ENCODE results near the gene CSTA.

CSTA gene

GRCh38 chr3:122324871-122325323, at the start of gene CSTA:
CSTA (plus strand) TSS chr3:122325248; CDS start chr3:122325293, 45 bp downstream.
- in situ Hi-C loops (cut with MboI; ENCODE audit: low sequenced_read_pairs, unreplicated experiment) = no loop called here
- TF ChIP-seq CTCF (IDR thresholded peaks at IDR 0.05; ENCODE audit: borderline replicate concordance, control extremely low read depth, extremely low read depth, insufficient read depth, missing control alignments) = no peak
- DNase-seq (ENCODE audit: low spot score) = no peak

- no peak for DNase-seq (ENCODE audit: low spot score)
- TF ChIP-seq CTCF (IDR thresholded peaks at IDR 0.05; ENCODE audit: borderline replicate concordance, control extremely low read depth, extremely low read depth, insufficient read depth, missing control alignments) = no peak
- in situ Hi-C loops (cut with MboI; ENCODE audit: low sequenced_read_pairs, unreplicated experiment) = no loop called here
Measured at GRCh38 chr3:122281891-122282290, 43.2 kb upstream of the CSTA start.

- in situ Hi-C loops (cut with MboI; ENCODE audit: low sequenced_read_pairs, unreplicated experiment) = no loop called here
- DNase-seq (ENCODE audit: low spot score) = no peak
- no peak for TF ChIP-seq CTCF (IDR thresholded peaks at IDR 0.05; ENCODE audit: borderline replicate concordance, control extremely low read depth, extremely low read depth, insufficient read depth, missing control alignments)
Measured at GRCh38 chr3:122283796-122284445, 41.1 kb upstream of the CSTA start.

- DNase-seq (ENCODE audit: low spot score) = no peak
- no peak for TF ChIP-seq CTCF (IDR thresholded peaks at IDR 0.05; ENCODE audit: borderline replicate concordance, control extremely low read depth, extremely low read depth, insufficient read depth, missing control alignments)
- in situ Hi-C loops (cut with MboI; ENCODE audit: low sequenced_read_pairs, unreplicated experiment) = no loop called here
Measured at GRCh38 chr3:122284486-122284885, 40.6 kb upstream of the CSTA start.

- in situ Hi-C loops (cut with MboI; ENCODE audit: low sequenced_read_pairs, unreplicated experiment) = no loop called here
- no peak for TF ChIP-seq CTCF (IDR thresholded peaks at IDR 0.05; ENCODE audit: borderline replicate concordance, control extremely low read depth, extremely low read depth, insufficient read depth, missing control alignments)
- no peak for DNase-seq (ENCODE audit: low spot score)
Measured at GRCh38 chr3:122294359-122294758, 30.7 kb upstream of the CSTA start.

- in situ Hi-C loops (cut with MboI; ENCODE audit: low sequenced_read_pairs, unreplicated experiment) = no loop called here
- DNase-seq (ENCODE audit: low spot score) = peak; percentile 36
- TF ChIP-seq CTCF (IDR thresholded peaks at IDR 0.05; ENCODE audit: borderline replicate concordance, control extremely low read depth, extremely low read depth, insufficient read depth, missing control alignments) = no peak
Measured at GRCh38 chr3:122295266-122296062, 29.6 kb upstream of the CSTA start.
